Measurements from ENCODE around the gene INTS3. TPM values are rescaled to one million over a fixed set of nuclear protein-coding genes. Genes with fewer than 3 reads are reported as not detected.

INTS3 gene
- total RNA-seq, 6 donors from 2014 or later: 58.2 to 159 (median 63.1) TPM

- DNase-seq (no peak), ATAC-seq (ENCODE audit: low FRiP score in 2 of 2) (no peak)
- no peak overlapping the region for H3K27ac ChIP-seq
- TF ChIP-seq CTCF (IDR thresholded peaks at IDR 0.05) (no peak), POLR2A (IDR thresholded peaks at IDR 0.05) (no peak), EP300 (IDR thresholded peaks at IDR 0.05) (no peak), POLR2AphosphoS5 (IDR thresholded peaks at IDR 0.05) (no peak)
- no peaks in the 10 kb centered on the region for H3K9me3 ChIP-seq
- no peak overlapping the region for H3K4me3 ChIP-seq
- peaks cover 0 to 14% (median 0%) of the 10 kb centered on the region in 4 donors for H3K36me3 ChIP-seq
- H3K27me3 ChIP-seq: no peaks in the 10 kb centered on the region
- H3K4me1 ChIP-seq: peaks cover 7 to 11% (median 8%) of the 10 kb centered on the region in 4 donors
- WGBS, 2 donors: 70% methylated on average over 3 of the region's 3 CpGs; no CpG with 5 or more reads in 1 of the 2 donors
Observed at GRCh38 chr1:153798468-153798780, 70.6 kb downstream of the INTS3 start.

- DNase-seq (no peak), ATAC-seq (ENCODE audit: low FRiP score in 2 of 2) (no peak)
- TF ChIP-seq CTCF (IDR thresholded peaks at IDR 0.05) (no peak), POLR2AphosphoS5 (IDR thresholded peaks at IDR 0.05) (no peak), EP300 (IDR thresholded peaks at IDR 0.05) (no peak), POLR2A (IDR thresholded peaks at IDR 0.05) (no peak)
- Histone ChIP-seq H3K27ac (no peak overlapping the region), H3K27me3 (no peaks in the 10 kb centered on the region), H3K9me3 (no peaks in the 10 kb centered on the region), H3K4me1 (peaks cover 11 to 17% (median 13%) of the 10 kb centered on the region in 4 donors), H3K4me3 (no peak overlapping the region), H3K36me3 (peaks cover 0 to 14% (median 0%) of the 10 kb centered on the region in 4 donors)
- 95% methylated on average over 4 of the region's 4 CpGs for WGBS, 2 donors
Observed at GRCh38 chr1:153799016-153799415, 71.2 kb downstream of the INTS3 start.

- peaks cover 0 to 14% (median 0%) of the 10 kb centered on the region in 4 donors for H3K36me3 ChIP-seq
- TF ChIP-seq EP300 (IDR thresholded peaks at IDR 0.05) (no peak), CTCF (IDR thresholded peaks at IDR 0.05) (no peak), POLR2AphosphoS5 (IDR thresholded peaks at IDR 0.05) (no peak), POLR2A (IDR thresholded peaks at IDR 0.05) (no peak)
- H3K27ac ChIP-seq: no peak overlapping the region
- DNase-seq: peak in 1 of 2 donors; percentile 82
- no peak for ATAC-seq (ENCODE audit: low FRiP score in 2 of 2)
- H3K27me3 ChIP-seq: no peaks in the 10 kb centered on the region
- 94 to 97% methylated on average over 23 to 25 of the region's 27 CpGs for WGBS, 2 donors
- peaks cover 11 to 25% (median 19%) of the 10 kb centered on the region in 4 donors for H3K4me1 ChIP-seq
- H3K4me3 ChIP-seq: no peak overlapping the region
- no peaks in the 10 kb centered on the region for H3K9me3 ChIP-seq
Observed at GRCh38 chr1:153799566-153800465, 72.0 kb downstream of the INTS3 start.

DNA sequence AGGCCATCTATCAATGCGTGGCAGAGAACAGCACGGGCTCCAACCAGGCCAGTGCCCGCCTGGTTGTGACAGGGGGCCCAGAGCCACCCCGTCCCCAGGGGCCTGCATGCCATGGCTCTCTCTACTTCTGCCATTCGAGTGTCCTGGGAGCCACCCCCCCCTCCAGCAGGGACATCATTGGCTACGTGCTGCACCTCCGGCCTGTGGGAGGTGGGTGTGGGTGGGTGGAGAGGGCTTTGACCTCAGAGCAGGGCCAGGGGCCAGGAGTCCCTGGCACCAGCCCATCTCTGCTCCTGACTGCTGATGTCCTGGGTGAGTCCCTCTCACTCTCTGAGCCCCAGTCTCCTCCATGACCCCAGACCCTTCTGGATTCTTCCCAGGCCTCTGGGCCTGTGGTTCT lies 72.7 kb downstream of the INTS3 start:
- DNase-seq (no peak), ATAC-seq (ENCODE audit: low FRiP score in 2 of 2) (no peak)
- H3K4me1 ChIP-seq: peaks cover 16 to 32% (median 26%) of the 10 kb centered on the region in 4 donors
- no peak overlapping the region for H3K4me3 ChIP-seq
- TF ChIP-seq POLR2A (IDR thresholded peaks at IDR 0.05): no peak
- TF ChIP-seq EP300 (IDR thresholded peaks at IDR 0.05): no peak
- no peak for TF ChIP-seq CTCF (IDR thresholded peaks at IDR 0.05)
- TF ChIP-seq POLR2AphosphoS5 (IDR thresholded peaks at IDR 0.05): no peak
- no peaks in the 10 kb centered on the region for H3K9me3 ChIP-seq
- 78 to 94% methylated on average over 3 to 6 of the region's 7 CpGs for WGBS, 2 donors
- H3K27me3 ChIP-seq: no peaks in the 10 kb centered on the region
- H3K27ac ChIP-seq: no peak overlapping the region
- H3K36me3 ChIP-seq: peaks cover 0 to 14% (median 0%) of the 10 kb centered on the region in 4 donors

Data from upper lobe of left lung (tissue), 6 donors.